ENCODE results near the gene NFIC. TPM values are rescaled to one million over a fixed set of nuclear protein-coding genes. Genes with fewer than 3 reads are reported as not detected.

Gene NFIC
- total RNA-seq, 2 experiments from 2014 or later, result 11.9 to 12.8 TPM

GRCh38 chr19:3471954-3472655, 105.7 kb downstream of the NFIC start:
- intact Hi-C loops (cut with micrococcal nuclease), result loop anchor here (5.0 kb wide), 1 partner anchor 165 kb away; no protein-coding TSS in a partner anchor
- H3K4me1 Mint-ChIP-seq (ENCODE audit: low read depth), result no peaks in the 10 kb centered on the region
- CTCF ChIA-PET, result interaction anchor here (0.7 to 2.6 kb wide), 17 partner anchors 9 to 168 kb away, joined by 3 to 17 read pairs (median 4); partner anchors contain the start of gene SMIM44

GRCh38 chr19:3474010-3474409, 107.6 kb downstream of the NFIC start:
- no peak overlapping the region for H3K27ac Mint-ChIP-seq
- no peaks in the 10 kb centered on the region for H3K27me3 Mint-ChIP-seq (ENCODE audit: low read depth)
- DNase-seq, result no peak
- CTCF ChIA-PET, result interaction anchor here (2.6 kb wide), 1 partner anchor 10 kb away, joined by 17 read pairs; the partner anchor contains the start of gene SMIM44
- H3K4me1 Mint-ChIP-seq (ENCODE audit: low read depth), result peaks cover 9% of the 10 kb centered on the region
- no peak overlapping the region for H3K4me3 Mint-ChIP-seq
- no peaks in the 10 kb centered on the region for H3K9me3 Mint-ChIP-seq
- intact Hi-C loops (cut with micrococcal nuclease), result loop anchor here (5.0 kb wide), 1 partner anchor 167 kb away; no protein-coding TSS in a partner anchor
- H3K36me3 Mint-ChIP-seq (ENCODE audit: low read depth), result no peaks in the 10 kb centered on the region

More at GRCh38 chr19:3471954-3472655, 105.7 kb downstream of the NFIC start:
- peak; percentile 40 for DNase-seq
- Mint-ChIP-seq H3K27ac (no peak overlapping the region), H3K27me3 (ENCODE audit: low read depth) (no peaks in the 10 kb centered on the region), H3K4me3 (no peak overlapping the region), H3K9me3 (peaks cover 6% of the 10 kb centered on the region), H3K36me3 (ENCODE audit: low read depth) (peaks cover 3% of the 10 kb centered on the region)

GRCh38 chr19:3474614-3475013, 108.2 kb downstream of the NFIC start:
- Mint-ChIP-seq H3K4me3 (no peak overlapping the region), H3K27ac (no peak overlapping the region), H3K27me3 (ENCODE audit: low read depth) (no peaks in the 10 kb centered on the region), H3K36me3 (ENCODE audit: low read depth) (no peaks in the 10 kb centered on the region), H3K9me3 (no peaks in the 10 kb centered on the region), H3K4me1 (ENCODE audit: low read depth) (peaks cover 9% of the 10 kb centered on the region)
- no peak for DNase-seq
- CTCF ChIA-PET, result interaction anchor here (2.6 kb wide), 1 partner anchor 10 kb away, joined by 17 read pairs; the partner anchor contains the start of gene SMIM44
- intact Hi-C loops (cut with micrococcal nuclease), result loop anchor here (5.0 kb wide), 1 partner anchor 167 kb away; no protein-coding TSS in a partner anchor

- no peak overlapping the region for H3K4me3 Mint-ChIP-seq
- H3K36me3 Mint-ChIP-seq (ENCODE audit: low read depth), result no peaks in the 10 kb centered on the region
- H3K9me3 Mint-ChIP-seq, result no peaks in the 10 kb centered on the region
- CTCF ChIA-PET, result no interaction called here
- intact Hi-C loops (cut with micrococcal nuclease), result no loop called here
- no peak for DNase-seq
- no peak overlapping the region for H3K27ac Mint-ChIP-seq
- H3K27me3 Mint-ChIP-seq (ENCODE audit: low read depth), result no peaks in the 10 kb centered on the region
- H3K4me1 Mint-ChIP-seq (ENCODE audit: low read depth), result peaks cover 9% of the 10 kb centered on the region
These were observed 109.1 kb downstream of the NFIC start for GRCh38 chr19:3475449-3475848.

GRCh38 chr19:3476830-3477229, 110.4 kb downstream of the NFIC start:
- Mint-ChIP-seq H3K27me3 (ENCODE audit: low read depth) (no peaks in the 10 kb centered on the region), H3K27ac (no peak overlapping the region), H3K4me1 (ENCODE audit: low read depth) (peaks cover 9% of the 10 kb centered on the region), H3K36me3 (ENCODE audit: low read depth) (no peaks in the 10 kb centered on the region), H3K4me3 (no peak overlapping the region), H3K9me3 (no peaks in the 10 kb centered on the region)
- CTCF ChIA-PET, result no interaction called here
- no peak for DNase-seq
- intact Hi-C loops (cut with micrococcal nuclease), result no loop called here

- intact Hi-C loops (cut with micrococcal nuclease), result no loop called here
- Mint-ChIP-seq H3K36me3 (ENCODE audit: low read depth) (no peaks in the 10 kb centered on the region), H3K9me3 (no peaks in the 10 kb centered on the region), H3K4me1 (ENCODE audit: low read depth) (peaks cover 9% of the 10 kb centered on the region), H3K4me3 (no peak overlapping the region), H3K27ac (no peak overlapping the region), H3K27me3 (ENCODE audit: low read depth) (no peaks in the 10 kb centered on the region)
- CTCF ChIA-PET, result no interaction called here
- DNase-seq, result no peak
These were observed 111.1 kb downstream of the NFIC start for GRCh38 chr19:3477506-3477905.

- peaks cover 9% of the 10 kb centered on the region for H3K4me1 Mint-ChIP-seq (ENCODE audit: low read depth)
- no peak overlapping the region for H3K27ac Mint-ChIP-seq
- CTCF ChIA-PET, result interaction anchor here (1.2 kb wide), 1 partner anchor 46 kb away, joined by 3 read pairs; no protein-coding TSS in a partner anchor
- no peaks in the 10 kb centered on the region for H3K27me3 Mint-ChIP-seq (ENCODE audit: low read depth)
- H3K36me3 Mint-ChIP-seq (ENCODE audit: low read depth), result no peaks in the 10 kb centered on the region
- no peak for DNase-seq
- no peaks in the 10 kb centered on the region for H3K9me3 Mint-ChIP-seq
- H3K4me3 Mint-ChIP-seq, result no peak overlapping the region
- intact Hi-C loops (cut with micrococcal nuclease), result no loop called here
These were observed 111.6 kb downstream of the NFIC start for GRCh38 chr19:3477951-3478350.

GRCh38 chr19:3478409-3479176, 112.2 kb downstream of the NFIC start:
- DNase-seq, result no peak
- Mint-ChIP-seq H3K27me3 (ENCODE audit: low read depth) (no peaks in the 10 kb centered on the region), H3K4me1 (ENCODE audit: low read depth) (peaks cover 9% of the 10 kb centered on the region), H3K9me3 (no peaks in the 10 kb centered on the region), H3K36me3 (ENCODE audit: low read depth) (no peaks in the 10 kb centered on the region), H3K4me3 (peak overlapping the region; percentile 33), H3K27ac (no peak overlapping the region)
- CTCF ChIA-PET, result interaction anchor here (0.8 to 1.6 kb wide), 7 partner anchors 9 to 174 kb away, joined by 3 to 9 read pairs (median 3); no protein-coding TSS in a partner anchor
- intact Hi-C loops (cut with micrococcal nuclease), result no loop called here

GRCh38 chr19:3479177-3479833, 112.9 kb downstream of the NFIC start:
- Mint-ChIP-seq H3K9me3 (no peaks in the 10 kb centered on the region), H3K27ac (no peak overlapping the region), H3K4me1 (ENCODE audit: low read depth) (peaks cover 9% of the 10 kb centered on the region), H3K4me3 (no peak overlapping the region), H3K36me3 (ENCODE audit: low read depth) (no peaks in the 10 kb centered on the region), H3K27me3 (ENCODE audit: low read depth) (no peaks in the 10 kb centered on the region)
- CTCF ChIA-PET, result interaction anchor here (0.8 to 1.6 kb wide), 7 partner anchors 9 to 175 kb away, joined by 3 to 9 read pairs (median 3); no protein-coding TSS in a partner anchor
- intact Hi-C loops (cut with micrococcal nuclease), result no loop called here
- DNase-seq, result peak; percentile 47

- Mint-ChIP-seq H3K27ac (no peak overlapping the region), H3K4me1 (ENCODE audit: low read depth) (peaks cover 9% of the 10 kb centered on the region), H3K27me3 (ENCODE audit: low read depth) (no peaks in the 10 kb centered on the region), H3K9me3 (no peaks in the 10 kb centered on the region), H3K36me3 (ENCODE audit: low read depth) (no peaks in the 10 kb centered on the region), H3K4me3 (no peak overlapping the region)
- CTCF ChIA-PET, result interaction anchor here (0.8 to 1.6 kb wide), 5 partner anchors 15 to 175 kb away, joined by 3 to 9 read pairs (median 5); no protein-coding TSS in a partner anchor
- intact Hi-C loops (cut with micrococcal nuclease), result no loop called here
- peak; percentile 41 for DNase-seq
These were observed 113.4 kb downstream of the NFIC start for GRCh38 chr19:3479834-3480215.

- no peaks in the 10 kb centered on the region for H3K36me3 Mint-ChIP-seq (ENCODE audit: low read depth)
- DNase-seq, result no peak
- H3K27me3 Mint-ChIP-seq (ENCODE audit: low read depth), result no peaks in the 10 kb centered on the region
- H3K27ac Mint-ChIP-seq, result no peak within 1 kb of the TSS
- CTCF ChIA-PET, result interaction anchor here (1.6 to 2.0 kb wide), 2 partner anchors 8 to 176 kb away, joined by 6 read pairs; no protein-coding TSS in a partner anchor
- H3K4me1 Mint-ChIP-seq (ENCODE audit: low read depth), result peaks cover 9% of the 10 kb centered on the region
- intact Hi-C loops (cut with micrococcal nuclease), result no loop called here
- H3K4me3 Mint-ChIP-seq, result no peak within 1 kb of the TSS
- no peaks in the 10 kb centered on the region for H3K9me3 Mint-ChIP-seq
These were observed 114.2 kb downstream of the NFIC start, which contains the start of gene SMIM24 for GRCh38 chr19:3480383-3481091. Gene SMIM24, minus strand, starts transcription at chr19:3480525. Its CDS starts 62 bp downstream, at chr19:3480463.
